Activated gamma-delta T cell treated with anti-CD3 and anti-CD28 coated beads, Interleukin-2, amount 50 U/mL, for 16 hours (primary cell): Measurements from ENCODE around the gene PPP2R3A.

Experiments
- DNase-seq: peaks from one replicate; pipeline ENCODE4 v3.0.0-alpha.2; 2020; ENCODE audit warnings: low read depth

The PPP2R3A gene

GRCh38 chr3:135967867-135968266 is 2.3 kb downstream of the PPP2R3A start:
- no peak for DNase-seq

GRCh38 chr3:135970506-135971116 is 5.1 kb downstream of the PPP2R3A start:
- no peak for DNase-seq

- no peak for DNase-seq
These were observed 8.3 kb downstream of the PPP2R3A start for GRCh38 chr3:135973841-135974240.

GRCh38 chr3:135975053-135975452 is 9.5 kb downstream of the PPP2R3A start:
- DNase-seq = no peak

- no peak for DNase-seq
These were observed 10.0 kb downstream of the PPP2R3A start for GRCh38 chr3:135975536-135975935.

GRCh38 chr3:135980343-135980742 is 14.8 kb downstream of the PPP2R3A start:
- DNase-seq = no peak

GRCh38 chr3:135981701-135982403 is 16.3 kb downstream of the PPP2R3A start:
- no peak for DNase-seq

GRCh38 chr3:135982404-135982761 is 16.9 kb downstream of the PPP2R3A start:
- DNase-seq = no peak

GRCh38 chr3:135982922-135983581 is 17.5 kb downstream of the PPP2R3A start:
- no peak for DNase-seq

GRCh38 chr3:135987661-135988060 is 22.1 kb downstream of the PPP2R3A start:
- no peak for DNase-seq

GRCh38 chr3:135989242-135989641 is 23.7 kb downstream of the PPP2R3A start:
- DNase-seq = no peak

- DNase-seq = no peak
These were observed 25.4 kb downstream of the PPP2R3A start for GRCh38 chr3:135990903-135991302.

GRCh38 chr3:135991621-135992020 is 26.1 kb downstream of the PPP2R3A start:
- DNase-seq = no peak

- DNase-seq = no peak
These were observed 26.5 kb downstream of the PPP2R3A start for GRCh38 chr3:135992072-135992471.

GRCh38 chr3:135994708-135995337 is 29.3 kb downstream of the PPP2R3A start:
- DNase-seq = no peak

GRCh38 chr3:135995766-135996165 is 30.2 kb downstream of the PPP2R3A start:
- no peak for DNase-seq

- DNase-seq = no peak
These were observed 32.2 kb downstream of the PPP2R3A start for GRCh38 chr3:135997554-135998320.

GRCh38 chr3:136008221-136008620 is 42.7 kb downstream of the PPP2R3A start:
- DNase-seq = no peak

- DNase-seq = no peak
These were observed 43.4 kb downstream of the PPP2R3A start for GRCh38 chr3:136008732-136009470.

GRCh38 chr3:136018876-136019275 is 53.3 kb downstream of the PPP2R3A start:
- DNase-seq = no peak

- DNase-seq = no peak
These were observed 56.3 kb downstream of the PPP2R3A start for GRCh38 chr3:136021803-136022202.
